Neural progenitor cell (in vitro differentiated cells): ENCODE data around the gene MIPEP. TPM values are rescaled to one million over a fixed set of nuclear protein-coding genes. Genes with fewer than 3 reads are reported as not detected.

Source experiments
- DNase-seq: peaks from one replicate; pipeline ENCODE4 v3.0.0-alpha.2; 2016; ENCODE audit warnings: low spot score
- H2AFZ ChIP-seq: fragments of 200-600 bp; sonication (generic); replicated peaks from 2 replicates; pipeline ENCODE4 v1.6.1; 2016; ENCODE audit warnings: antibody characterized with exemption
- H3F3A ChIP-seq: fragments of 200-600 bp; sonication (generic); 2 replicates; pipeline ENCODE4 v1.6.1; 2016; ENCODE audit warnings: antibody characterized with exemption, low read depth
- H3K27ac ChIP-seq: fragments of 200-600 bp; sonication (generic); 2 replicates; pipeline ENCODE4 v1.5.1; 2016; ENCODE audit warnings: mild to moderate bottlenecking
- H3K27me3 ChIP-seq: fragments of 200-600 bp; sonication (generic); 2 replicates; pipeline ENCODE4 v1.6.1; 2016; ENCODE audit warnings: mild to moderate bottlenecking, moderate library complexity
- H3K36me3 ChIP-seq: fragments of 200-600 bp; sonication (generic); 2 replicates; pipeline ENCODE4 v1.5.1; 2016
- H3K4me1 ChIP-seq: fragments of 200-600 bp; sonication (generic); 2 replicates; pipeline ENCODE4 v1.6.1; 2016; ENCODE audit warnings: mixed run types
- H3K4me2 ChIP-seq: fragments of 200-600 bp; sonication (generic); 2 replicates; pipeline ENCODE4 v1.6.1; 2016
- H3K4me3 ChIP-seq: fragments of 200-600 bp; sonication (generic); 2 replicates; pipeline ENCODE4 v1.5.1; 2016
- H3K79me2 ChIP-seq: fragments of 200-600 bp; sonication (generic); 2 replicates; pipeline ENCODE4 v1.6.1; 2016; ENCODE audit warnings: low read depth
- H3K9ac ChIP-seq: fragments of 200-600 bp; sonication (generic); 2 replicates; pipeline ENCODE4 v1.6.1; 2016
- H3K9me3 ChIP-seq: fragments of 200-600 bp; sonication (generic); 2 replicates; pipeline ENCODE4 v1.5.1; 2016; ENCODE audit warnings: low read depth
- H4K20me1 ChIP-seq: fragments of 200-600 bp; sonication (generic); 2 replicates; pipeline ENCODE4 v1.6.1; 2016; ENCODE audit warnings: low read depth
- H3K27ac Mint-ChIP-seq: 3 replicates; pipeline ENCODE4 v1.8.0; 2021; ENCODE audit warnings: mixed read lengths
- H3K27me3 Mint-ChIP-seq: 2 replicates; pipeline ENCODE4 v1.8.0; 2022; ENCODE audit warnings: low read depth, mild to moderate bottlenecking, inconsistent platforms, moderate library complexity, mixed read lengths; ENCODE audit not compliant: insufficient read depth
- H3K36me3 Mint-ChIP-seq: 3 replicates; pipeline ENCODE4 v1.8.0; 2021; ENCODE audit warnings: mixed read lengths
- H3K4me1 Mint-ChIP-seq: 3 replicates; pipeline ENCODE4 v1.8.0; 2021; ENCODE audit warnings: mixed read lengths
- H3K4me3 Mint-ChIP-seq: 3 replicates; pipeline ENCODE4 v1.8.0; 2021; ENCODE audit warnings: mild to moderate bottlenecking, moderate library complexity, mixed read lengths
- H3K9me3 Mint-ChIP-seq: 3 replicates; pipeline ENCODE4 v1.8.0; 2020; ENCODE audit warnings: mixed read lengths
- EZH2 ChIP-seq: fragments of 200-600 bp; sonication (generic); IDR thresholded peaks from 2 replicates; pipeline ENCODE4 v1.6.1; 2017; ENCODE audit warnings: antibody characterized with exemption, mild to moderate bottlenecking, moderate library complexity
- EZH2phosphoT487 ChIP-seq: fragments of 200-600 bp; sonication (generic); IDR thresholded peaks from 2 replicates; pipeline ENCODE4 v1.6.1; 2017; ENCODE audit warnings: antibody characterized with exemption
- small RNA-seq: library from RNA; depleted of rRNA; stranded (forward); fragments of <200 nt; gene quantifications from one replicate; pipeline ENCODE3, GENCODE V24; 2015
- total RNA-seq: library from RNA; depleted of rRNA; stranded (reverse); fragments of >200 nt; gene quantifications from 2 replicates; pipeline ENCODE4 v1.2.3, GENCODE V29; 2015; ENCODE audit warnings: low replicate concordance
- TF ChIP-seq, protein P1 (sequence below): fragments of 200-600 bp; sonication (generic); IDR thresholded peaks from 2 replicates; pipeline ENCODE4 v1.5.1; 2017; ENCODE audit warnings: antibody characterized with exemption, mild to moderate bottlenecking

Gene MIPEP
- total RNA-seq, 1 donor from 2014 or later = 22.8 TPM

DNA sequence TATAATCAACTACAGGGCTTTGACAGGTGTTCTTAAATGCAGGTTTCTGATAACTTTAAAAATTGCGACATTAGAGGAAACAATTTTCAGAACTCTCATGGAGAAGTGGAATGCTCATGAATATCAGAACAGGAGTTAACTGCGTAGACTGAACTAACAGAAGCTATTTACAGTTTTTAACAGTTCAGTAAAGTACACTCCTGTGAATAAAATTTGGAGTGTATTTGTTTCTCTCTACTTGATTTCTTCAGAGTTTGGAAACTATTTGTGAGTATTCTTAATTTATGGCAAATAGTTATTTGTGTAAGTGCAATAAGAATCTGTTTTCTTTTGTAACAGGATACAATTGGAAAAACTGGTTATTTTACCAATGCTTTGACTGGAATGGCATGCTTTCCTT is 204.6 kb downstream of the MIPEP start:
- Histone ChIP-seq H3K4me3 (no peak overlapping the region), H3K9ac (no peak overlapping the region), H3K27ac (no peak overlapping the region), H3K4me2 (no peak overlapping the region), H3K27me3 (no peaks in the 10 kb centered on the region), H3K79me2 (no peaks in the 10 kb centered on the region), H3K4me1 (no peaks in the 10 kb centered on the region), H3K36me3 (no peaks in the 10 kb centered on the region), H3K9me3 (peaks cover 20% of the 10 kb centered on the region), H3F3A (no peaks in the 10 kb centered on the region), H4K20me1 (no peaks in the 10 kb centered on the region), H2AFZ (no peak overlapping the region)
- TF ChIP-seq, protein P1, sequence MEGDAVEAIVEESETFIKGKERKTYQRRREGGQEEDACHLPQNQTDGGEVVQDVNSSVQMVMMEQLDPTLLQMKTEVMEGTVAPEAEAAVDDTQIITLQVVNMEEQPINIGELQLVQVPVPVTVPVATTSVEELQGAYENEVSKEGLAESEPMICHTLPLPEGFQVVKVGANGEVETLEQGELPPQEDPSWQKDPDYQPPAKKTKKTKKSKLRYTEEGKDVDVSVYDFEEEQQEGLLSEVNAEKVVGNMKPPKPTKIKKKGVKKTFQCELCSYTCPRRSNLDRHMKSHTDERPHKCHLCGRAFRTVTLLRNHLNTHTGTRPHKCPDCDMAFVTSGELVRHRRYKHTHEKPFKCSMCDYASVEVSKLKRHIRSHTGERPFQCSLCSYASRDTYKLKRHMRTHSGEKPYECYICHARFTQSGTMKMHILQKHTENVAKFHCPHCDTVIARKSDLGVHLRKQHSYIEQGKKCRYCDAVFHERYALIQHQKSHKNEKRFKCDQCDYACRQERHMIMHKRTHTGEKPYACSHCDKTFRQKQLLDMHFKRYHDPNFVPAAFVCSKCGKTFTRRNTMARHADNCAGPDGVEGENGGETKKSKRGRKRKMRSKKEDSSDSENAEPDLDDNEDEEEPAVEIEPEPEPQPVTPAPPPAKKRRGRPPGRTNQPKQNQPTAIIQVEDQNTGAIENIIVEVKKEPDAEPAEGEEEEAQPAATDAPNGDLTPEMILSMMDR = peak; percentile 19
- TF ChIP-seq EZH2 = no peak
- Mint-ChIP-seq H3K27me3 (peaks cover 2% of the 10 kb centered on the region), H3K27ac (no peak overlapping the region), H3K4me1 (peaks cover 22% of the 10 kb centered on the region), H3K9me3 (peaks cover 25% of the 10 kb centered on the region), H3K4me3 (no peak overlapping the region), H3K36me3 (no peaks in the 10 kb centered on the region)
- DNase-seq = no peak

DNA sequence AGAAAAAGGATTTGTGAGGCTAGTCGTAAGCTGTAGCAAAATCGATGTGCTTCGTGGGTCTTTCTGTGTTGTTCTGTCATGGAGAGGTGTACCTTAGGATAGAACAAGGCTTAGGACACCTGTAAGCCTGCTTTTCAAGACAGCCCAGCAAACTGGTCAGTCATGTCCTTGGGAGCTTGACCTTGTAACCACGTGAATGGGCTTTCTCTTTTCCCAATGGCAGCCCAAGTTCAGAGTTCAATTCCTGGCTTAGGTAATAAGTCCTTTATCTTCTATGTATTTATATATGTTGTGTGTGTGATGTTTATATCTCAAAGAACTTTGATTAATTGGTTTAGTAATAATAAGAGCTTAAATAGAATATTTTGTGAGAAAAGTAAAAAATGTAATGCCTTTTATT is 206.1 kb downstream of the MIPEP start:
- H2AFZ ChIP-seq = no peak overlapping the region
- H3K9ac ChIP-seq = no peak overlapping the region
- peaks cover 20% of the 10 kb centered on the region for H3K9me3 ChIP-seq
- H3K27ac Mint-ChIP-seq = no peak overlapping the region
- no peak for DNase-seq
- no peaks in the 10 kb centered on the region for H3K36me3 Mint-ChIP-seq
- H3K27ac ChIP-seq = no peak overlapping the region
- no peaks in the 10 kb centered on the region for H3K79me2 ChIP-seq
- TF ChIP-seq, protein P1 = no peak
- no peak for TF ChIP-seq EZH2phosphoT487
- no peak for TF ChIP-seq EZH2
- H4K20me1 ChIP-seq = no peaks in the 10 kb centered on the region
- no peak overlapping the region for H3K4me3 Mint-ChIP-seq
- no peaks in the 10 kb centered on the region for H3K36me3 ChIP-seq
- H3K9me3 Mint-ChIP-seq = peaks cover 33% of the 10 kb centered on the region
- H3K4me1 ChIP-seq = no peaks in the 10 kb centered on the region
- no peak overlapping the region for H3K4me3 ChIP-seq
- no peak overlapping the region for H3K4me2 ChIP-seq
- H3K27me3 Mint-ChIP-seq = peaks cover 2% of the 10 kb centered on the region
- no peaks in the 10 kb centered on the region for H3F3A ChIP-seq
- peaks cover 15% of the 10 kb centered on the region for H3K4me1 Mint-ChIP-seq
- no peaks in the 10 kb centered on the region for H3K27me3 ChIP-seq

DNA sequence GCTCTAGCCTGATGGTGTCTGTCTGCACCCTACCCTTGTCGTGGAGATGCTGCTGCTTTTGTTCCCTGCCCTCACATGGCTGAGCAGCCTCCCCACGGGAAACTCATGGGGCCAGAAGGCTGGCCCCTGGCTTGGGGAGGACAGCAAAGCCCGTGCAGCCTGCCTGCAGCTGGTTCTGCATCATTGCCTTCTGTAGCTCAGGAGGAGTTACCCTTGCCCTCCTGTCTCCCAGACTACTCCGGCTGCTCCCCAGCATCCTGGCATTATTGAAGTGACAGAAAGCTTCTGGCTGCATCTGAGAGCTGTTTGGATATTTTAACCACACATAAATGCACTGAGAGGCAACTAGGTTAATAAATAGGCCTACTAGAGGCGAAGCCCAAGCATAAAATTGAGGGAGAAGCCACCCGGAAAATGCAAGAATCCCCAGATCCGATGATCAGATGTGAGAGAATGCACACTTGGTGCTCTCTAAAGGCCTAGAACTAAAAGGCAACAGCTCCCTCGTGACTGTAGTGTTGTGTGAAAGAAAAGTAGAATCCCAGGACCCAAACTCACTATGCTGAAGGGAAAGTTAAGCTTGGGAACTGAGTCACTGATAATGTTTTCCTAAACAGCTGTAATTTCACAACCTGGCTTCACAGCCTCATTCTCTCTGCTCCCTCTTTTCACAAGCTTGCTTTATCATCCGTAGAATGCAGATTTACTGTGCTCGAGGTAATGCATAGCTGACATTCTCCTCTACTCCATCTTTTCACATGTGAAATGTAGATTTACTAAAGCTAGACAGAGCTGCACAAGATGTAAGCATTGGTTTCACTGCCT is 208.1 kb downstream of the MIPEP start:
- Mint-ChIP-seq H3K36me3 (peaks cover 7% of the 10 kb centered on the region), H3K4me3 (no peak overlapping the region), H3K27me3 (peaks cover 2% of the 10 kb centered on the region), H3K9me3 (peaks cover 35% of the 10 kb centered on the region), H3K4me1 (peaks cover 15% of the 10 kb centered on the region), H3K27ac (peak overlapping the region; percentile 42)
- Histone ChIP-seq H3K9me3 (peaks cover 20% of the 10 kb centered on the region), H3K36me3 (no peaks in the 10 kb centered on the region), H3K9ac (no peak overlapping the region), H3K4me3 (no peak overlapping the region), H3K4me1 (no peaks in the 10 kb centered on the region), H4K20me1 (no peaks in the 10 kb centered on the region), H3K79me2 (no peaks in the 10 kb centered on the region), H3F3A (no peaks in the 10 kb centered on the region), H3K27me3 (no peaks in the 10 kb centered on the region), H2AFZ (no peak overlapping the region), H3K27ac (no peak overlapping the region), H3K4me2 (no peak overlapping the region)
- no peak for DNase-seq
- TF ChIP-seq EZH2phosphoT487 (no peak), EZH2 (no peak)
- TF ChIP-seq, protein P1 = no peak

Small RNAs within 50 kb of the gene (small RNA-seq; reads per million reads assigned to genes)
- gene MTCO3P2 = not detected

Other genes starting within 250 kb of the MIPEP start
- gene C1QTNF9B, start 8.1 kb upstream of the MIPEP start, total RNA-seq = not detected in 2 replicates